Measurements from ENCODE around the gene ZNF143. TPM values are rescaled to one million over a fixed set of nuclear protein-coding genes. Genes with fewer than 3 reads are reported as not detected.

Gene ZNF143
- total and polyA plus RNA-seq, 2 of the 13 experiments (the other 11 are each of a cell fraction or from before 2014, with no cell fraction given), result 22.4 to 35.6 TPM

DNA sequence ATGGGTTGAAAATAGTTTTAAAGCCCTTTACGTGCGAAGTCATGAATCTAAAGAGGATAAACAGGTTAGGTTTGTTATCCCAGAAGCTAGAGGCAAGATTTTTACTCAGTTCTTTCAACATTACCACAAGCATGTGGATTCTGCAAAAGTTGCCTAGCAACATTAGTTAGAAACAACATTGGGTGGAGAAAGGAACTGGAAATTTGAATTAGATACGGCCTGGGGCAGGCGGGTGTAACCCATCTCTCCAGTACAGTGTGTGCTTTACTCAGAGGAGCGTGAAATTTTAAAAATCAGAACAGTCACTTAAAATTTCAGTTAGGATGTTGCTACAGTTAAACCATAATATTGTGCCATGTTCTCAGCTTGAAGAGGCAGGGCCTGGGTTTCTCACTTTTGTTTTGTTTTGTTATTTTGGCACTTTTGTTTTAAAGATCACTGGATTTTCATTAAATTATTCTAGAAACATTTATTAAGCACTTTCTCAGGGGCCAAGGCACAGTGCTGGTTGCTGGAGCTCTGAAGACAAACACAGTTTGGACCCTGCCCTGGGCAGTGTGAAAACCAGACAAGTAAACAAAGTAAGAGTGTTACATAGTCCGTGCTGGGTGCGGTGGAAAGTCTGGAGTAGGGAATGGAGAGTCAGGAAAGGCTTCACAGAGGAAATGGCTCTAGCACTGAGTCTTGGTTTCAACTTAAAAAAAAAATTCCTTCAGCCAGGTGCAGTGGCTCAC lies 108.2 kb downstream of the ZNF143 start (continued):
- TF ChIP-seq NFATC3 (CRISPR knock-in tag; IDR thresholded peaks at IDR 0.05) (no peak), USF2 (IDR thresholded peaks at IDR 0.05; ENCODE audit: low read depth, low read length) (no peak), USF2 (CRISPR knock-in tag; IDR thresholded peaks at IDR 0.05; ENCODE audit: borderline replicate concordance) (no peak), ZNF672 (CRISPR knock-in tag; IDR thresholded peaks at IDR 0.05) (no peak), IRF9 (CRISPR knock-in tag; IDR thresholded peaks at IDR 0.05; ENCODE audit: borderline replicate concordance) (no peak), THAP11 (CRISPR knock-in tag; IDR thresholded peaks at IDR 0.05) (peak; percentile 78), KLF13 (CRISPR knock-in tag; IDR thresholded peaks at IDR 0.05) (no peak), IKZF1 (IDR thresholded peaks at IDR 0.05) (no peak), TBP (CRISPR knock-in tag; IDR thresholded peaks at IDR 0.05) (no peak), DRAP1 (CRISPR knock-in tag; IDR thresholded peaks at IDR 0.05) (peak; percentile 79), SNAPC2 (CRISPR knock-in tag; IDR thresholded peaks at IDR 0.05) (0 out of 2 replicates have a peak, but pooled peaks have one; percentile 46), SIN3B (IDR thresholded peaks at IDR 0.05; ENCODE audit: low read length) (peak; percentile 63; the same call in 1 of the 2 replicates), ZNF333 (CRISPR knock-in tag; IDR thresholded peaks at IDR 0.05; ENCODE audit: borderline replicate concordance) (0 out of 2 replicates have a peak, but pooled peaks have one; percentile 65), ZNF207 (IDR thresholded peaks at IDR 0.05; ENCODE audit: borderline replicate concordance) (no peak), ZNF746 (CRISPR knock-in tag; IDR thresholded peaks at IDR 0.05) (peak; percentile 42; the same call in 1 of the 2 replicates), HMGXB3 (CRISPR knock-in tag; IDR thresholded peaks at IDR 0.05; ENCODE audit: borderline replicate concordance) (peak; percentile 60; the same call in 1 of the 2 replicates), ZNF10 (CRISPR knock-in tag; IDR thresholded peaks at IDR 0.05; ENCODE audit: borderline replicate concordance, low read depth) (no peak), ETV6 (CRISPR knock-in tag; conservative IDR thresholded peaks at IDR 0.05) (no peak)
- TF ChIP-seq, protein P1, sequence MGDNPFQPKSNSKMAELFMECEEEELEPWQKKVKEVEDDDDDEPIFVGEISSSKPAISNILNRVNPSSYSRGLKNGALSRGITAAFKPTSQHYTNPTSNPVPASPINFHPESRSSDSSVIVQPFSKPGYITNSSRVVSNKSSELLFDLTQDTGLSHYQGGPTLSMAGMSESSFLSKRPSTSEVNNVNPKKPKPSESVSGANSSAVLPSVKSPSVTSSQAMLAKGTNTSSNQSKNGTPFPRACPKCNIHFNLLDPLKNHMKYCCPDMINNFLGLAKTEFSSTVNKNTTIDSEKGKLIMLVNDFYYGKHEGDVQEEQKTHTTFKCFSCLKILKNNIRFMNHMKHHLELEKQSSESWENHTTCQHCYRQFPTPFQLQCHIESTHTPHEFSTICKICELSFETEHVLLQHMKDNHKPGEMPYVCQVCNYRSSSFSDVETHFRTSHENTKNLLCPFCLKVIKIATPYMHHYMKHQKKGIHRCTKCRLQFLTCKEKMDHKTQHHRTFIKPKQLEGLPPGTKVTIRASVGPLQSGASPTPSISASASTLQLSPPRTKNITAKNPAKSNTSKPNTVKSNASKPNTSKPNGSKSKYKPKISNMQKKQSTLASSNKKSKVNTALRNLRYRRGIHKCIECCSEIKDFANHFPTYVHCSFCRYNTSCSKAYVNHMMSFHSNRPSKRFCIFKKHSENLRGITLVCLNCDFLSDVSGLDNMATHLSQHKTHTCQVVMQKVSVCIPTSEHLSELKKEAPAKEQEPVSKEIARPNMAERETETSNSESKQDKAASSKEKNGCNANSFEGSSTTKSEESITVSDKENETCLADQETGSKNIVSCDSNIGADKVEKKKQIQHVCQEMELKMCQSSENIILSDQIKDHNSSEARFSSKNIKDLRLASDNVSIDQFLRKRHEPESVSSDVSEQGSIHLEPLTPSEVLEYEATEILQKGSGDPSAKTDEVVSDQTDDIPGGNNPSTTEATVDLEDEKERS (CRISPR knock-in tag; IDR thresholded peaks at IDR 0.05), result peak; percentile 62; the same call in 1 of the 2 replicates
